ENCODE results near the gene OR6N2. TPM values are rescaled to one million over a fixed set of nuclear protein-coding genes. Genes with fewer than 3 reads are reported as not detected.

Gene OR6N2
- total RNA-seq, 1 experiment from 2014 or later, result not detected

GRCh38 chr1:158754420-158754819 lies 26.6 kb downstream of the OR6N2 start, which contains the start of gene OR6K6:
Gene OR6K6, plus strand, starts transcription at chr1:158754720. Its CDS starts 168 bp downstream, at chr1:158754888.
- DNase-seq (ENCODE audit: low read depth), result no peak

GRCh38 chr1:158752155-158752712 lies 28.8 kb downstream of the OR6N2 start:
- DNase-seq (ENCODE audit: low read depth), result no peak

DNA sequence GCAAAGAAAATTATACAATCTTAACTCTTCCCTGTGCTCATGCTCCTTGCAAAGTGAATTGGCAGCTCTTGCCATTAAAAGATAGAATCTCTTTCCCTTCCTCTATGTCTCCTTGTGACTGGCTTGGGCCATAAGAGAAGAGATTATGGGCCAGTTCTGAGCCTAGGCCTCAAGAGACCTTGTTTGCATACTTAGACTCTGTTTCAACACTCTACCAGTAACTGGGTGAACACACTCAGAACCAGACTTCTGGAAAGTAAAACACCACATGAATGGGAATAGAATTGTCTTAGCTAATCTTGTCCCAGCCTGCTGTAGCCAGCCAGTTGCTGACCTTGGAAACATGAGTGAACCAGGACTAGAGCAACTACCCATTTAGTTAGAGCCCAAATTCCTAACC lies 45.2 kb downstream of the OR6N2 start:
- DNase-seq (ENCODE audit: low read depth), result no peak

- no peak for DNase-seq (ENCODE audit: low read depth)
Observed at GRCh38 chr1:158732524-158732923, 48.5 kb downstream of the OR6N2 start.

- no peak for DNase-seq (ENCODE audit: low read depth)
Observed at GRCh38 chr1:158731707-158732106, 49.3 kb downstream of the OR6N2 start.

GRCh38 chr1:158730453-158730852 lies 50.6 kb downstream of the OR6N2 start:
- no peak for DNase-seq (ENCODE audit: low read depth)

DNA sequence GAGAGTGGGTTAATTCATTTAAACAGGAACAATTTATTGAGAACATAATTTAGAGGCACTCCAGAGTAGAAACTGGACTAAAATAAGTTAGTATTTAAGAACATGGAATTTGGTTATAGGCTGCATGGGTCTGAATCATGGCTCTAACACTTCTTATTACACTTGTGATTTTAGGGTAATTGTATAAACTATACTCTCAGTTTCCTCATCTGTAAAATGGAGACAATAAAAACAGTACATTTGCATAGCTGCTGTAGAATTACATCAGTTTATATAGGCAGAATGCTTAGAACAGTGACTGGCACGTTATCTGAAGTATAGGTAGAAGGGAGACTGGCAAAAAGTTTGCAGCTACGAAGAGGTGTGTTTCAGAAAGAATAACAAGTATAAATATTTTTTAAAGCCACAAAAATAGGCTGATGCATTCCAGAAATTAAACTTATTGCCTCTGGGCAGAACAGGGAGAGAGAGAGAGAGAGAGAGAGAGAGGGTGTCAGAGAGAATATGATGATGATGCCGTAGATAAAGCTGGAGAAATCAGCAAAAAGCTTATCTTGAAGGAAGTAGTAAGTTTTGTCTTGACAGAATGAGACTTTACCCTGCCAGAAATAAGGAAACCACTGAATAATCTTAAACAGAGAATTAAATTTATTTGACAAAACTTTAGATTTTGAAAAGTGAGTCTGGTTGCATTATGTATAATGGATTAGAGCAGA lies 52.3 kb downstream of the OR6N2 start:
- DNase-seq (ENCODE audit: low read depth), result no peak

DNA sequence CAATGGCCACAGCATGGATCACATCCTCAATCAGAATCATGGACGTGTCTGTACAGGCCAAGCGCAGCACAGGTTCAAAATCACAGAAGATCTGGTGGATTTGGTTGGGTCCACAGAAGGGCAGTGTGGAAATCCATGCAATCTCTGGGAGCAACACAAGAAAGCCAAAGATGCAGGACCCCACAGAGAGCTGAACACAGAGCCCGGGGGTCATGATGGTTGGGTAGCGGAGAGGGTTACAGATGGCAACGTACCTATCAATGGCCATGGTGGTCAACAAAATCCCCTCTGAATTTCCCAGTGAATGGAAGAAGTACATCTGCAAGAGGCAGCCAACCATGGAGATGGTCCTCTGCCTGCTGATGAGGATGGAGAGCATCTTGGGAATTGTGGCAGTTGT lies 56.6 kb downstream of the OR6N2 start:
- DNase-seq (ENCODE audit: low read depth), result no peak

Other genes with a start within 250 kb of the OR6N2 start
- not detected in 2 replicates for gene OR6Y1, start 226.8 kb downstream of the OR6N2 start, total RNA-seq (2014; rRNA removed; shearing (Covaris generic))
- not detected in 2 replicates for gene OR6P1, start 210.6 kb downstream of the OR6N2 start, total RNA-seq (2014; rRNA removed; shearing (Covaris generic))
- not detected in 2 replicates for gene OR10X1, start 201.3 kb downstream of the OR6N2 start, total RNA-seq (2014; rRNA removed; shearing (Covaris generic))
- not detected in 2 replicates for gene OR10Z1, start 175.9 kb downstream of the OR6N2 start, total RNA-seq (2014; rRNA removed; shearing (Covaris generic))
- gene SPTA1, start 94.5 kb downstream of the OR6N2 start, total RNA-seq (2014; rRNA removed; shearing (Covaris generic)), result not detected in 2 replicates
- not detected in 2 replicates for gene OR6K2, start 80.6 kb downstream of the OR6N2 start, total RNA-seq (2014; rRNA removed; shearing (Covaris generic))
- gene OR6K3, start 60.5 kb downstream of the OR6N2 start, total RNA-seq (2014; rRNA removed; shearing (Covaris generic)), result not detected in 2 replicates
- gene OR6K6, start 26.5 kb downstream of the OR6N2 start, total RNA-seq (2014; rRNA removed; shearing (Covaris generic)), result not detected in 2 replicates
- gene OR6N1, start 9.0 kb downstream of the OR6N2 start, total RNA-seq (2014; rRNA removed; shearing (Covaris generic)), result not detected in 2 replicates
- gene MNDA, start 50.1 kb upstream of the OR6N2 start, total RNA-seq (2014; rRNA removed; shearing (Covaris generic)), result not detected in 2 replicates
- not detected in 2 replicates for gene PYHIN1, start 150.3 kb upstream of the OR6N2 start, total RNA-seq (2014; rRNA removed; shearing (Covaris generic))
- gene IFI16, start 228.7 kb upstream of the OR6N2 start, total RNA-seq (2014; rRNA removed; shearing (Covaris generic)), result 40.9 and 55.9 TPM in 2 replicates